Ovary (tissue), 9 donors: Measurements from ENCODE around the gene PSTPIP1. TPM values are rescaled to one million over a fixed set of nuclear protein-coding genes. Genes with fewer than 3 reads are reported as not detected.

Source experiments
- DNase-seq, 5 donors: peaks; one replicate each; pipeline ENCODE4 v3.0.0-alpha.2; 2019 to 2020
- H3K27ac ChIP-seq, 2 donors: fragments of 200-600 bp; one replicate each; pipeline versions ENCODE4 v1.5.1 to v1.8.0; 2019 to 2022
- H3K27me3 ChIP-seq: fragments of 200-600 bp; one replicate; pipeline ENCODE4 v1.8.0; 2022
- H3K36me3 ChIP-seq: fragments of 200-600 bp; sonication (generic); one replicate; pipeline ENCODE4 v1.5.1; 2019
- H3K4me1 ChIP-seq: one replicate; pipeline ENCODE4 v1.8.1; 2013; ENCODE audit warnings: mild to moderate bottlenecking, moderate library complexity; ENCODE audit not compliant: insufficient read depth
- H3K4me3 ChIP-seq: fragments of 200-600 bp; sonication (generic); one replicate; pipeline ENCODE4 v1.5.1; 2017
- H3K9me3 ChIP-seq, 2 donors: fragments of 200-600 bp in 1 of 2; sonication (generic) in 1 of 2; one replicate each; pipeline versions ENCODE4 v1.5.1 to v1.8.1; 2013 to 2019; ENCODE audit warnings: mild to moderate bottlenecking in 1 of 2, moderate library complexity in 1 of 2
- CTCF ChIP-seq, 3 donors: fragments of 450-650 bp in 2 of 3; fragments of 200-600 bp in 1 of 3; IDR thresholded peaks; one replicate each; pipeline versions ENCODE4 v1.5.1 to v1.8.0; 2016 to 2022; ENCODE audit warnings: antibody characterized with exemption in 3 of 3, mild to moderate bottlenecking in 1 of 3
- EP300 ChIP-seq: sonication (generic); formaldehyde crosslinking; IDR thresholded peaks from one replicate; pipeline ENCODE4 v1.6.1; 2017; ENCODE audit warnings: antibody characterized with exemption
- POLR2A ChIP-seq: fragments of 450-650 bp; IDR thresholded peaks from one replicate; pipeline ENCODE4 v1.6.1; 2017; ENCODE audit warnings: antibody characterized with exemption, mild to moderate bottlenecking, moderate library complexity
- WGBS, 3 donors: extraction: QIAGEN DNeasy Blood & Tissue Kit in 1 of 3; methylation state at CpG; one replicate each; pipeline versions ENCODE4 v1.1.5 to v1.1.7; 2013 to 2017; 5-methylcytosine and 5-hydroxymethylcytosine counted together
- intact Hi-C, 4 donors: fragments of 100-400 bp; cut with DNase I; formaldehyde crosslinking; loops; one replicate each; pipeline versions ENCODE4 v1.11.0 to v1.15.1; 2022 to 2023
- polyA plus RNA-seq, 2 donors: library from polyadenylated mRNA; stranded (reverse); fragments of 200-250 nt in 1 of 2; fragments of 350-450 nt in 1 of 2; fragmentation: Illumina TruSeq in 1 of 2; extraction: RNeasy Lipid Tissue Mini Kit (QIAGEN cat#74804) in 1 of 2; gene quantifications; one replicate each; pipeline ENCODE4 v1.2.3, GENCODE V29; 2013 to 2014
- total RNA-seq, 7 donors: library from RNA; depleted of rRNA in 2 of 7; stranded (reverse); fragments of >200 nt in 2 of 7; fragmentation: NEBNext Ultra II Directional in 3 of 7; extraction: Animal tissue kit (Norgen Biotek cat#: 25700) in 3 of 7; gene quantifications; one replicate each; pipeline versions ENCODE4 v1.1.0 to v1.2.4, GENCODE V29; 2016 to 2023
- donor health status: DM: no; HTN: no; CAD: no; lungs with moderate emphysema.
- donor health status: DM: no; HTN: no; CAD: no.
- donor health status: Bipolar disorder and iron deficiency.
- donor health status: DM: yes; HTN: yes; CAD: no.
- donor health status: DM: no; HTN: no; CAD: no.
- donor health status: DM: yes; HTN: yes; CAD: no.

The PSTPIP1 gene
- total and polyA plus RNA-seq, 9 donors: 1.4 to 10.9 (median 2.5) TPM

DNA sequence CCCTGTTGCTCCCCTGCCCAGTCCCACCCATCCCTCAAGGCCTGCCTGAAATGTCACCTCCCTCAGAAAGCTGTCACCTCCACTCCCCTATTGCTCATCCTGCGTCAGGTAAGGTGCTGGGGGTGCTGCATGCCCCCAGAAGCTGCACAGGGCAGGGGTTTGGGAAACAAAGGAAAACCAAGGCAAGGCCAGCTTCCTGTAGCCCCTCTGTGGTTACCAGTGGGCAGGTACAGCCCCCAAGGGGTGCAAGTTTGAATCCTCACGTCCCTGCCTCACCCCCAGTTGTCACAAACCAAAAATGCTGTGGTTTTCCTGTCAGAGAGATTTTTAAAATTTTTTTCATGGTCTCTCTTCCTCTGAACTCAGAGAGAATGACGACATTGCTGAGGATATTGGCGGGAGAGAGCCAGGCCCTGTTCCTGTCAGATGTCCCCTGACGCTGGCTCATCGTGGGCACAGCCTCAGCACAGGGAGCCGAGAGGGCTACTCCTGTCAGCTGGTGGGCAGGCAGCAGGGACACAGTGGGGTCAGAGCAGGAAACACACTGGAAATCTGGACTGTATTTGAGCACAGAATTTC is 27.0 kb downstream of the PSTPIP1 start:
- 80 to 85% (median 81%) methylated on average over 7 of the region's 7 CpGs for WGBS, 3 donors
- Histone ChIP-seq H3K27ac (no peak overlapping the region), H3K36me3 (no peaks in the 10 kb centered on the region), H3K27me3 (no peaks in the 10 kb centered on the region), H3K4me3 (no peak overlapping the region), H3K4me1 (peaks cover 2% of the 10 kb centered on the region), H3K9me3 (no peaks in the 10 kb centered on the region)
- intact Hi-C loops: loop anchor here in 1 of 4 donors (10.0 kb wide), 1 partner anchor 523 kb away; no protein-coding TSS in a partner anchor
- TF ChIP-seq POLR2A: no peak
- TF ChIP-seq CTCF (IDR thresholded peaks at IDR 0.05): no peak
- no peak for TF ChIP-seq EP300
- no peak for DNase-seq

GRCh38 chr15:77022646-77023575 is 28.0 kb downstream of the PSTPIP1 start:
- DNase-seq: peak in 1 of 5 donors; percentile 5
- Histone ChIP-seq H3K27me3 (no peaks in the 10 kb centered on the region), H3K36me3 (no peaks in the 10 kb centered on the region), H3K4me1 (no peaks in the 10 kb centered on the region), H3K9me3 (no peaks in the 10 kb centered on the region), H3K4me3 (no peak overlapping the region), H3K27ac (no peak overlapping the region)
- WGBS, 3 donors: 87 to 94% (median 92%) methylated on average over 14 of the region's 14 CpGs
- intact Hi-C loops: loop anchor here in 1 of 4 donors (10.0 kb wide), 1 partner anchor 522 kb away; no protein-coding TSS in a partner anchor
- TF ChIP-seq CTCF (IDR thresholded peaks at IDR 0.05) (no peak), POLR2A (no peak), EP300 (no peak)

- intact Hi-C loops: loop anchor here in 1 of 4 donors (10.0 kb wide), 1 partner anchor 521 kb away; no protein-coding TSS in a partner anchor
- no peaks in the 10 kb centered on the region for H3K27me3 ChIP-seq
- no peaks in the 10 kb centered on the region for H3K36me3 ChIP-seq
- 51 to 59% (median 52%) methylated on average over 16 to 20 of the region's 20 CpGs for WGBS, 3 donors
- H3K4me3 ChIP-seq: no peak overlapping the region
- no peaks in the 10 kb centered on the region for H3K9me3 ChIP-seq
- peaks cover 4% of the 10 kb centered on the region for H3K4me1 ChIP-seq
- H3K27ac ChIP-seq: no peak overlapping the region
- peak in 2 of 5 donors; percentile 6 to 10 for DNase-seq
- TF ChIP-seq EP300: no peak
- no peak for TF ChIP-seq CTCF (IDR thresholded peaks at IDR 0.05)
- TF ChIP-seq POLR2A: no peak
Observed at GRCh38 chr15:77023576-77024272, 28.8 kb downstream of the PSTPIP1 start.
